Ovary (tissue), 9 donors: Measurements from ENCODE around the gene SRP72. TPM values are rescaled to one million over a fixed set of nuclear protein-coding genes. Genes with fewer than 3 reads are reported as not detected.
"Not testable (repeated sequence)": the region's sequence is repeated elsewhere in the genome, so short reads cannot be mapped to it uniquely, and the experiment has no call there.

Experiments
- DNase-seq, 5 donors: peaks; one replicate each; pipeline ENCODE4 v3.0.0-alpha.2; 2019 to 2020
- H3K27ac ChIP-seq, 2 donors: fragments of 200-600 bp; one replicate each; pipeline versions ENCODE4 v1.5.1 to v1.8.0; 2019 to 2022
- H3K27me3 ChIP-seq: fragments of 200-600 bp; one replicate; pipeline ENCODE4 v1.8.0; 2022
- H3K36me3 ChIP-seq: fragments of 200-600 bp; sonication (generic); one replicate; pipeline ENCODE4 v1.5.1; 2019
- H3K4me1 ChIP-seq: one replicate; pipeline ENCODE4 v1.8.1; 2013; ENCODE audit warnings: mild to moderate bottlenecking, moderate library complexity; ENCODE audit not compliant: insufficient read depth
- H3K4me3 ChIP-seq: fragments of 200-600 bp; sonication (generic); one replicate; pipeline ENCODE4 v1.5.1; 2017
- H3K9me3 ChIP-seq, 2 donors: fragments of 200-600 bp in 1 of 2; sonication (generic) in 1 of 2; one replicate each; pipeline versions ENCODE4 v1.5.1 to v1.8.1; 2013 to 2019; ENCODE audit warnings: mild to moderate bottlenecking in 1 of 2, moderate library complexity in 1 of 2
- EP300 ChIP-seq: sonication (generic); formaldehyde crosslinking; IDR thresholded peaks from one replicate; pipeline ENCODE4 v1.6.1; 2017; ENCODE audit warnings: antibody characterized with exemption
- POLR2A ChIP-seq: fragments of 450-650 bp; IDR thresholded peaks from one replicate; pipeline ENCODE4 v1.6.1; 2017; ENCODE audit warnings: antibody characterized with exemption, mild to moderate bottlenecking, moderate library complexity
- WGBS, 3 donors: extraction: QIAGEN DNeasy Blood & Tissue Kit in 1 of 3; methylation state at CpG; one replicate each; pipeline versions ENCODE4 v1.1.5 to v1.1.7; 2013 to 2017; 5-methylcytosine and 5-hydroxymethylcytosine counted together
- intact Hi-C, 4 donors: fragments of 100-400 bp; cut with DNase I; formaldehyde crosslinking; loops; one replicate each; pipeline versions ENCODE4 v1.11.0 to v1.15.1; 2022 to 2023
- polyA plus RNA-seq, 2 donors: library from polyadenylated mRNA; stranded (reverse); fragments of 200-250 nt in 1 of 2; fragments of 350-450 nt in 1 of 2; fragmentation: Illumina TruSeq in 1 of 2; extraction: RNeasy Lipid Tissue Mini Kit (QIAGEN cat#74804) in 1 of 2; gene quantifications; one replicate each; pipeline ENCODE4 v1.2.3, GENCODE V29; 2013 to 2014
- total RNA-seq, 7 donors: library from RNA; depleted of rRNA in 2 of 7; stranded (reverse); fragments of >200 nt in 2 of 7; fragmentation: NEBNext Ultra II Directional in 3 of 7; extraction: Animal tissue kit (Norgen Biotek cat#: 25700) in 3 of 7; gene quantifications; one replicate each; pipeline versions ENCODE4 v1.1.0 to v1.2.4, GENCODE V29; 2016 to 2023
- TF ChIP-seq, protein P1 (sequence below), 3 donors: fragments of 450-650 bp in 2 of 3; fragments of 200-600 bp in 1 of 3; IDR thresholded peaks; one replicate each; pipeline versions ENCODE4 v1.5.1 to v1.8.0; 2016 to 2022; ENCODE audit warnings: antibody characterized with exemption in 3 of 3, mild to moderate bottlenecking in 1 of 3
- donor health status: DM: no; HTN: no; CAD: no; lungs with moderate emphysema.
- donor health status: DM: no; HTN: no; CAD: no.
- donor health status: Bipolar disorder and iron deficiency.
- donor health status: DM: yes; HTN: yes; CAD: no.
- donor health status: DM: no; HTN: no; CAD: no.
- donor health status: DM: yes; HTN: yes; CAD: no.

The SRP72 gene
- total and polyA plus RNA-seq, 9 donors: 33.8 to 128 (median 86.3) TPM

DNA sequence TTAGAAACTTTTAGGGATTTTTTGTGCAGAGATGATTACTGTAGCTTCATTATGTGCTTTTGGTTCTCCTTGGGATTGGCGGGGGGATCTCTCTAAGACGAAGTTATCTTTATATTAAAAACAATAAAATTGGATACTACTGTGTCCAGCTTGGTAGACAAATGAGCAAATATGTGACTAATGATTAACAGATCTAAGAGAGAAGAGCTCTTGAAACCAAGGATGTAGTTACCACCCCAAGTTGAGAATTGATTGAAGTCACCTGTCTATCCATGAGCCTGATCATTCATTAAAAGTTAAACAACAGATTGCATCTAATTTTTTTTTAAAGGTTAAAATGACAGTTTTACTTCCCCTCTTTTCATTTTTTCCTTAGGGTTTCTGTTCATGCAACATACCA, 22.7 kb upstream of the SRP72 start:
- H3K9me3 ChIP-seq: no peaks in the 10 kb centered on the region
- H3K36me3 ChIP-seq: no peaks in the 10 kb centered on the region
- WGBS, 3 donors: 91 to 93% (median 93%) methylated on average over 2 of the region's 2 CpGs
- H3K4me3 ChIP-seq: no peak overlapping the region
- intact Hi-C loops: no loop called here
- peaks cover 2% of the 10 kb centered on the region for H3K4me1 ChIP-seq
- no peak for DNase-seq
- TF ChIP-seq POLR2A: no peak
- TF ChIP-seq EP300: no peak
- TF ChIP-seq, protein P1, sequence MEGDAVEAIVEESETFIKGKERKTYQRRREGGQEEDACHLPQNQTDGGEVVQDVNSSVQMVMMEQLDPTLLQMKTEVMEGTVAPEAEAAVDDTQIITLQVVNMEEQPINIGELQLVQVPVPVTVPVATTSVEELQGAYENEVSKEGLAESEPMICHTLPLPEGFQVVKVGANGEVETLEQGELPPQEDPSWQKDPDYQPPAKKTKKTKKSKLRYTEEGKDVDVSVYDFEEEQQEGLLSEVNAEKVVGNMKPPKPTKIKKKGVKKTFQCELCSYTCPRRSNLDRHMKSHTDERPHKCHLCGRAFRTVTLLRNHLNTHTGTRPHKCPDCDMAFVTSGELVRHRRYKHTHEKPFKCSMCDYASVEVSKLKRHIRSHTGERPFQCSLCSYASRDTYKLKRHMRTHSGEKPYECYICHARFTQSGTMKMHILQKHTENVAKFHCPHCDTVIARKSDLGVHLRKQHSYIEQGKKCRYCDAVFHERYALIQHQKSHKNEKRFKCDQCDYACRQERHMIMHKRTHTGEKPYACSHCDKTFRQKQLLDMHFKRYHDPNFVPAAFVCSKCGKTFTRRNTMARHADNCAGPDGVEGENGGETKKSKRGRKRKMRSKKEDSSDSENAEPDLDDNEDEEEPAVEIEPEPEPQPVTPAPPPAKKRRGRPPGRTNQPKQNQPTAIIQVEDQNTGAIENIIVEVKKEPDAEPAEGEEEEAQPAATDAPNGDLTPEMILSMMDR (IDR thresholded peaks at IDR 0.05): no peak
- no peaks in the 10 kb centered on the region for H3K27me3 ChIP-seq
- no peak overlapping the region for H3K27ac ChIP-seq

DNA sequence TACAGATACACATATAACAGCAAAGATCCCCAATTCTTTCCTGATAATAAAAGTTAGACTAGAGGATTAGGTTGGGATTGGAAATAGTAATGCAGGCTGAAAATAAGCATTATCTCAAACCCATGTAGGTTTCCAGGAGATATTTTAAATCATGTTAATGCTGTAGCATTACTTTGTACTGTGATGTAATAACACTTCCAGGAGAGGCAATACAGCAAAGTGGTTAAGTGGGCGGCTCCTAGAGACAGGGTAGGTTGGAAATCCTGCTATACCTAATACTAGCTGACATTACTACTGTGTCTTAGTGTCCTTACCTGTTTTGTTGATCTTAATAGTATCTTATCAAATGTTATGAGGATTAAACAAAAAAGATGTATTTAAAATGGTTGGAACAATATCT, 21.7 kb upstream of the SRP72 start:
- H3K27me3 ChIP-seq: no peaks in the 10 kb centered on the region
- no peak overlapping the region for H3K4me3 ChIP-seq
- 94 to 100% (median 96%) methylated on average over 1 of the region's 1 CpG for WGBS, 3 donors
- H3K9me3 ChIP-seq: no peaks in the 10 kb centered on the region
- no peak overlapping the region for H3K27ac ChIP-seq
- H3K4me1 ChIP-seq: no peaks in the 10 kb centered on the region
- TF ChIP-seq EP300 (no peak), POLR2A (no peak)
- TF ChIP-seq, protein P1 (IDR thresholded peaks at IDR 0.05): no peak
- no peaks in the 10 kb centered on the region for H3K36me3 ChIP-seq
- no peak for DNase-seq
- intact Hi-C loops: no loop called here

DNA sequence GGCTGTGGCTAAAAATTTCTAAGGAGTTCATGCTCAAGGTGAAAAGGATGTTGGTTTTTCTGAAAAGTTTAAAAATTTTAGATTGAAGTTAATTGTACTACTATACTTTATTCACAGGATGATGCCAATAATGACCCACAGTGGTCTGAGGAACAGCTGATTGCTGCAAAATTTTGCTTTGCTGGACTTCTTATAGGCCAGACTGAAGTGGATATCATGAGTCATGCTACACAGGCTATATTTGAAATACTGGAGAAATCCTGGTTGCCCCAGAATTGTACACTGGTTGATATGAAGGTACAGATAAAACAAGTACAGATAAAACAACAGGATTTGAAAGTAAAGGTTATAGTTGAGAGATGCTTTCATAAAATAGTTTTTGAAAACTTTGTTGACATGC, 19.1 kb upstream of the SRP72 start:
- H3K27me3 ChIP-seq: no peaks in the 10 kb centered on the region
- no peaks in the 10 kb centered on the region for H3K9me3 ChIP-seq
- intact Hi-C loops: no loop called here
- H3K36me3 ChIP-seq: no peaks in the 10 kb centered on the region
- no peak for DNase-seq
- no peaks in the 10 kb centered on the region for H3K4me1 ChIP-seq
- TF ChIP-seq, protein P1 (IDR thresholded peaks at IDR 0.05): no peak
- no peak for TF ChIP-seq EP300
- TF ChIP-seq POLR2A: no peak
- no peak overlapping the region for H3K27ac ChIP-seq
- H3K4me3 ChIP-seq: no peak overlapping the region

DNA sequence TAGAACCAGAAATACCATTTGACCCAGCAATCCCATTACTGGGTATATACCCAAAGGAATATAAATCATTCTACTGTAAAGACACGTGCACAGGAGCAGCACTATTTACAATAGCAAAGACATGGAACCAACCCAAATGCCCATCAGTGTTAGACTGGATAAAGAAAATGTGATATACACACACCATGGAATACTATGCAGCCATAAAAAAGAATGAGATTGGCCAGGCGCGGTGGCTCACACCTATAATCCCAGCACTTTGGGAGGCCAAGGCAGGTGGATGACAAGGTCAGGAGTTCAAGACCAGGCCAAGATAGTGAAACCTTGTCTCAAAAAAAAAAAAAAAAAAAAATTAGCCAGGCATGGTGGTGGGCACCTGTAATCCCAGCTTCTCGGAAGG, 17.9 kb upstream of the SRP72 start:
- H3K36me3 ChIP-seq, H3K27ac ChIP-seq, H3K27me3 ChIP-seq, H3K9me3 ChIP-seq, intact Hi-C loops, H3K4me1 ChIP-seq, H3K4me3 ChIP-seq, DNase-seq: not testable (repeated sequence)
- WGBS, 3 donors: 94 to 97% (median 96%) methylated on average over 4 of the region's 4 CpGs

DNA sequence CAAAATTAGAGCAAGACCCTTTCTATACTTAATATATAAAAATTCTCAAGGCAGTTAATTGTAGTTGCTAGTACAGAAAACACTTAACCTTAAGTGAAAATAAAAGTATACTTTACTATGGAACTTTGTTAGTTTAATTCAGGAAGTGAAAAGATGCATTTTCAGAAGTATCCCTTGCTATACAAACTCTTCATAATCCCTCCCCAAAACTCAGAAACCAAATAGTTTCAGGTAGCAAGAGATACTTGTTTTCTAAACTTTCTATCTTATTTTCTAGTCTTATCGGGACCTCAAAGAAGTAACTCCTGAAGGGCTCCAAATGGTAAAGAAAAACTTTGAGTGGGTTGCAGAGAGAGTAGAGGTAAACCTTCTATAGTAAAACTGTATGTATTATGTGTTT, 17.1 kb upstream of the SRP72 start:
- Histone ChIP-seq H3K9me3 (no peaks in the 10 kb centered on the region), H3K4me3 (no peak overlapping the region), H3K4me1 (no peaks in the 10 kb centered on the region), H3K36me3 (no peaks in the 10 kb centered on the region), H3K27me3 (no peaks in the 10 kb centered on the region), H3K27ac (no peak overlapping the region)
- intact Hi-C loops: no loop called here
- TF ChIP-seq, protein P1 (IDR thresholded peaks at IDR 0.05): no peak
- TF ChIP-seq EP300 (no peak), POLR2A (no peak)
- no peak for DNase-seq
- 91 to 93% (median 91%) methylated on average over 1 of the region's 1 CpG for WGBS, 3 donors
